H1 (cell line): ENCODE measurements around the gene DBH. TPM values are rescaled to one million over a fixed set of nuclear protein-coding genes. Genes with fewer than 3 reads are reported as not detected.

Experiments used
- CTCF ChIA-PET: fragments of 300-600 bp; sonication (Branson Sonifier 250); formaldehyde crosslinking; loops from one replicate; lab custom pipeline; 2021; ENCODE audit not compliant: partially characterized antibody; lab: Charles Lee
- POLR2A ChIA-PET: fragments of 300-600 bp; sonication (Branson Sonifier 250); formaldehyde crosslinking; loops from one replicate; lab custom pipeline; 2021; ENCODE audit warnings: inconsistent platforms; ENCODE audit not compliant: partially characterized antibody; lab: Charles Lee
- DNase-seq, 2 experiments: peaks; one replicate each; pipeline versions ENCODE4 v3.0.0 to v3.0.0-alpha.2; 2010 to 2022; ENCODE audit warnings: low spot score in 2 of 2, low read depth in 1 of 2, mixed read lengths in 1 of 2
- FAIRE-seq: peaks from 2 replicates; lab custom pipeline; 2011; peaks lifted over from hg19 to GRCh38; lab: Jason Lieb, UNC
- H2AFZ ChIP-seq: 2 replicates; pipeline ENCODE4 v1.8.1; 2012; ENCODE audit warnings: low read length, inconsistent platforms
- H2AK5ac ChIP-seq: 2 replicates; pipeline ENCODE4 v1.6.1; 2013; ENCODE audit warnings: low read depth, low read length
- H2BK120ac ChIP-seq: replicated peaks from 2 replicates; pipeline ENCODE3; 2013; ENCODE audit warnings: low read depth, low read length, inconsistent platforms
- H2BK12ac ChIP-seq: 2 replicates; pipeline ENCODE4 v1.6.1; 2013; ENCODE audit warnings: low read depth, low read length
- H2BK15ac ChIP-seq: 2 replicates; pipeline ENCODE4 v1.6.1; 2013; ENCODE audit warnings: low read length
- H2BK20ac ChIP-seq: 2 replicates; pipeline ENCODE4 v1.6.1; 2013; ENCODE audit warnings: low read length
- H2BK5ac ChIP-seq: 2 replicates; pipeline ENCODE4 v1.6.1; 2013; ENCODE audit warnings: low read depth, low read length
- H3K14ac ChIP-seq: 2 replicates; pipeline ENCODE4 v1.6.1; 2013; ENCODE audit warnings: inconsistent platforms; ENCODE audit not compliant: insufficient read length
- H3K18ac ChIP-seq: 2 replicates; pipeline ENCODE4 v1.6.1; 2013; ENCODE audit warnings: low read length; ENCODE audit errors: extremely low read depth
- H3K23ac ChIP-seq: 2 replicates; pipeline ENCODE4 v1.6.1; 2013; ENCODE audit warnings: inconsistent platforms; ENCODE audit not compliant: insufficient read length
- H3K23me2 ChIP-seq: 2 replicates; pipeline ENCODE4 v1.6.1; 2013; ENCODE audit warnings: low read depth, low read length
- H3K27ac ChIP-seq: 2 replicates; pipeline ENCODE4 v1.6.1; 2011; ENCODE audit warnings: low read depth, low read length, inconsistent platforms
- H3K27me3 ChIP-seq, 4 experiments: replicated peaks in 1 of 4; 1 replicate in 1 of 4; 2 replicates in 3 of 4; pipeline versions ENCODE4 v1.6.1 to v1.8.1; 2011 to 2013; ENCODE audit warnings: low read length in 3 of 4, mild to moderate bottlenecking in 3 of 4, inconsistent platforms in 2 of 4, mixed read lengths in 2 of 4, moderate library complexity in 1 of 4; ENCODE audit not compliant: control insufficient read depth in 3 of 4, insufficient read depth in 3 of 4; ENCODE audit errors: extremely low read depth in 1 of 4
- H3K36me3 ChIP-seq, 4 experiments: 2 replicates each; pipeline versions ENCODE4 v1.6.1 to v1.8.1; 2011 to 2013; ENCODE audit warnings: mild to moderate bottlenecking in 4 of 4, low read length in 3 of 4, moderate library complexity in 2 of 4, control low read depth in 1 of 4, inconsistent platforms in 1 of 4; ENCODE audit not compliant: insufficient read depth in 4 of 4, control insufficient read depth in 2 of 4
- H3K4ac ChIP-seq: replicated peaks from 2 replicates; pipeline ENCODE3; 2013; ENCODE audit warnings: low read length, low read depth, mixed read lengths, inconsistent platforms; ENCODE audit not compliant: insufficient read length
- H3K4me1 ChIP-seq, 4 experiments: replicated peaks in 1 of 4; 1 replicate in 1 of 4; 2 replicates in 3 of 4; pipeline versions ENCODE4 v1.6.1 to v1.8.1; 2011 to 2013; ENCODE audit warnings: low read length in 3 of 4, inconsistent platforms in 2 of 4, mixed read lengths in 1 of 4; ENCODE audit not compliant: insufficient read depth in 4 of 4, control insufficient read depth in 3 of 4
- H3K4me2 ChIP-seq, 2 experiments: 2 replicates each; pipeline versions ENCODE4 v1.6.1 to v1.8.1; 2011 to 2013; ENCODE audit warnings: low read depth in 2 of 2, low read length in 2 of 2, control low read depth in 1 of 2, inconsistent platforms in 1 of 2, mild to moderate bottlenecking in 1 of 2; ENCODE audit not compliant: insufficient read depth in 1 of 2
- H3K4me3 ChIP-seq, 4 experiments: fragments of 200-600, 300-600 bp in 1 of 4; sonication (generic), shearing (Covaris generic), sonication (Bioruptor Twin) in 1 of 4; 2 replicates each; pipeline versions ENCODE4 v1.5.1 to v1.8.1; 2011 to 2016; ENCODE audit warnings: low read length in 4 of 4, low read depth in 3 of 4, control low read depth in 2 of 4, inconsistent platforms in 2 of 4, mild to moderate bottlenecking in 2 of 4, mixed read lengths in 1 of 4, moderate library complexity in 1 of 4; ENCODE audit not compliant: insufficient read depth in 2 of 4; ENCODE audit errors: extremely low read depth in 1 of 4
- H3K56ac ChIP-seq: replicated peaks from 2 replicates; pipeline ENCODE3; 2013; ENCODE audit warnings: low read depth, mild to moderate bottlenecking, mixed read lengths, low read length, inconsistent platforms; ENCODE audit not compliant: insufficient read length
- H3K79me1 ChIP-seq: 2 replicates; pipeline ENCODE4 v1.6.1; 2013; ENCODE audit warnings: low read depth, low read length, control low read depth
- H3K79me2 ChIP-seq, 2 experiments: 2 replicates each; pipeline versions ENCODE4 v1.6.1 to v1.8.1; 2012 to 2013; ENCODE audit warnings: low read length in 2 of 2, mild to moderate bottlenecking in 2 of 2, inconsistent platforms in 1 of 2; ENCODE audit not compliant: insufficient read depth in 2 of 2, control insufficient read depth in 1 of 2
- H3K9ac ChIP-seq, 4 experiments: replicated peaks in 1 of 4; 1 replicate in 1 of 4; 2 replicates in 3 of 4; pipeline versions ENCODE4 v1.6.1 to v1.8.1; 2011 to 2013; ENCODE audit warnings: low read depth in 3 of 4, low read length in 3 of 4, control low read depth in 2 of 4, mild to moderate bottlenecking in 2 of 4, moderate library complexity in 2 of 4, inconsistent platforms in 1 of 4; ENCODE audit errors: extremely low read depth in 1 of 4
- H3K9me3 ChIP-seq, 2 experiments: 2 replicates each; pipeline versions ENCODE4 v1.6.1 to v1.8.1; 2012 to 2013; ENCODE audit warnings: mild to moderate bottlenecking in 2 of 2, moderate library complexity in 2 of 2, control low read depth in 1 of 2, inconsistent platforms in 1 of 2, low read depth in 1 of 2, low read length in 1 of 2, mixed read lengths in 1 of 2; ENCODE audit not compliant: insufficient read depth in 2 of 2
- H4K20me1 ChIP-seq, 2 experiments: replicated peaks in 1 of 2; 2 replicates each; pipeline versions ENCODE3 to v1.8.1; 2011 to 2013; ENCODE audit warnings: inconsistent platforms in 2 of 2, low read length in 2 of 2, mild to moderate bottlenecking in 1 of 2; ENCODE audit not compliant: insufficient read depth in 2 of 2, control insufficient read depth in 1 of 2
- H4K5ac ChIP-seq: 2 replicates; pipeline ENCODE4 v1.6.1; 2013; ENCODE audit warnings: low read length, low read depth, mixed read lengths, inconsistent platforms; ENCODE audit not compliant: insufficient read length
- H4K8ac ChIP-seq: 2 replicates; pipeline ENCODE4 v1.8.0; 2013; ENCODE audit warnings: mild to moderate bottlenecking, moderate library complexity, low read length, inconsistent platforms; ENCODE audit not compliant: insufficient read depth; ENCODE audit errors: extremely low read depth
- H4K91ac ChIP-seq: replicated peaks from 2 replicates; pipeline ENCODE3; 2013; ENCODE audit warnings: low read length, mixed read lengths, inconsistent platforms; ENCODE audit not compliant: insufficient read length
- EP300 ChIP-seq, 2 experiments: IDR thresholded peaks; 1 replicate in 1 of 2; 2 replicates in 1 of 2; pipeline ENCODE4 v1.6.1; 2011 to 2012; ENCODE audit warnings: low read depth in 2 of 2, low read length in 2 of 2, mild to moderate bottlenecking in 2 of 2, borderline replicate concordance in 1 of 2, inconsistent platforms in 1 of 2, moderate library complexity in 1 of 2
- FOSL1 ChIP-seq: IDR thresholded peaks from 2 replicates; pipeline ENCODE4 v1.6.1; 2011; ENCODE audit warnings: mild to moderate bottlenecking, low read depth, low read length, moderate library complexity; ENCODE audit not compliant: insufficient read depth
- GABPA ChIP-seq: IDR thresholded peaks from 2 replicates; pipeline ENCODE4 v1.6.1; 2011; ENCODE audit warnings: mild to moderate bottlenecking, low read length, moderate library complexity, borderline replicate concordance; ENCODE audit not compliant: insufficient read depth
- JUND ChIP-seq: IDR thresholded peaks from 2 replicates; pipeline ENCODE4 v1.6.1; 2011; ENCODE audit warnings: mild to moderate bottlenecking, improper control_type of control experiment, low read length
- POLR2A ChIP-seq, 2 experiments: IDR thresholded peaks; 1 replicate in 1 of 2; 2 replicates in 1 of 2; pipeline ENCODE4 v1.6.1; 2011; ENCODE audit warnings: low read depth in 2 of 2, low read length in 2 of 2, mild to moderate bottlenecking in 2 of 2; ENCODE audit errors: control extremely low read depth in 1 of 2
- RFX5 ChIP-seq: IDR thresholded peaks from 2 replicates; pipeline ENCODE4 v1.6.1; 2011; ENCODE audit warnings: low read depth, low read length, improper control_type of control experiment, borderline replicate concordance
- SP1 ChIP-seq: IDR thresholded peaks from 2 replicates; pipeline ENCODE4 v1.6.1; 2011; ENCODE audit warnings: low read depth, low read length
- TEAD4 ChIP-seq: IDR thresholded peaks from 2 replicates; pipeline ENCODE4 v1.6.1; 2012; ENCODE audit warnings: low read depth, low read length, inconsistent platforms, mixed read lengths
- WGBS, 2 experiments: shearing (Covaris generic) in 1 of 2; methylation state at CpG; one replicate each; pipeline versions ENCODE4 v1.1.6 to v1.1.7; 2013 to 2015; ENCODE audit warnings: low lambda C conversion rate in 2 of 2, mixed read lengths in 2 of 2, inconsistent platforms in 1 of 2, low coverage in 1 of 2, missing lambda C conversion rate in 1 of 2; ENCODE audit not compliant: insufficient replicate concordance in 2 of 2, insufficient coverage in 1 of 2, insufficient read length in 1 of 2; ENCODE audit errors: extremely low coverage in 1 of 2, missing lambda C conversion rate in 1 of 2; 5-methylcytosine and 5-hydroxymethylcytosine counted together
- polyA plus RNA-seq, 7 experiments: library from polyadenylated mRNA; depleted of rRNA in 3 of 7; stranded (reverse) in 5 of 7; unstranded in 2 of 7; fragments of >200 nt in 5 of 7; fragments of 200-250 nt in 2 of 7; gene quantifications; 1 replicate in 5 of 7; 2 replicates in 1 of 7; 4 replicates in 1 of 7; pipeline versions ENCODE4 v1.2.1 to v1.2.3, GENCODE V29; 2011 to 2013; ENCODE audit warnings: missing spikeins in 2 of 7, mixed read lengths in 2 of 7
- total RNA-seq: library from RNA; stranded (reverse); fragmentation: NEBNext Ultra II Directional; extraction: Animal tissue kit (Norgen Biotek cat#: 25700); gene quantifications from 2 replicates; pipeline ENCODE4 v1.2.1, GENCODE V29; 2021

The DBH gene
- total and polyA plus RNA-seq, 2 of the 8 experiments (the other 6 are each of a cell fraction or from before 2014, with no cell fraction given) = 0.18 TPM; not detected in 1

- no peaks in the 10 kb centered on the region for H3K79me1 ChIP-seq
- H3K27me3 ChIP-seq = peaks cover 0 to 4% (median 3%) of the 10 kb centered on the region in 4 experiments; a peak in 3 of 7 replicates
- POLR2A ChIA-PET = interaction anchor here (0.7 kb wide), 1 partner anchor 21 kb away, joined by 3 read pairs; no protein-coding TSS in a partner anchor
- no peak overlapping the region for H2AFZ ChIP-seq
- H3K14ac ChIP-seq = no peak overlapping the region
- H2BK12ac ChIP-seq = no peak overlapping the region
- no peak overlapping the region for H3K4ac ChIP-seq
- H3K9me3 ChIP-seq = no peaks in the 10 kb centered on the region
- H3K56ac ChIP-seq = no peak overlapping the region
- no peaks in the 10 kb centered on the region for H3K36me3 ChIP-seq
- no peak overlapping the region for H2BK20ac ChIP-seq
- no peak overlapping the region for H3K9ac ChIP-seq
- H2BK5ac ChIP-seq = no peak overlapping the region
- no peak overlapping the region for H4K91ac ChIP-seq
- H3K79me2 ChIP-seq = no peaks in the 10 kb centered on the region
- H2BK120ac ChIP-seq = no peak overlapping the region
- no peak overlapping the region for H2AK5ac ChIP-seq
- no peaks in the 10 kb centered on the region for H3K4me1 ChIP-seq
- CTCF ChIA-PET = interaction anchor here (1.0 to 1.9 kb wide), 5 partner anchors 14 to 94 kb away, joined by 3 to 6 read pairs (median 5); no protein-coding TSS in a partner anchor
- H3K23me2 ChIP-seq = no peaks in the 10 kb centered on the region
- no peak overlapping the region for H4K8ac ChIP-seq
- H3K27ac ChIP-seq = no peak overlapping the region
- no peak overlapping the region for H3K4me2 ChIP-seq
- H2BK15ac ChIP-seq = no peak overlapping the region
- no peak overlapping the region for H3K4me3 ChIP-seq
- WGBS, 2 experiments = 91% methylated on average over 13 of the region's 13 CpGs; no CpG with 5 or more reads in 1 of the 2 experiments
- FAIRE-seq (no peak), DNase-seq (no peak)
- no peaks in the 10 kb centered on the region for H4K20me1 ChIP-seq
- no peak overlapping the region for H3K23ac ChIP-seq
- no peak overlapping the region for H4K5ac ChIP-seq
- TF ChIP-seq FOSL1 = no peak
- no peak for TF ChIP-seq TEAD4
- TF ChIP-seq JUND = no peak
- TF ChIP-seq GABPA = no peak
- TF ChIP-seq RFX5 = no peak
- no peak for TF ChIP-seq EP300 (IDR thresholded peaks at IDR 0.05; ENCODE audit: borderline replicate concordance in 1 of 2, low read depth in 2 of 2, low read length in 2 of 2)
- TF ChIP-seq POLR2A (IDR thresholded peaks at IDR 0.05; ENCODE audit: control extremely low read depth in 1 of 2, low read depth in 2 of 2, low read length in 2 of 2) = no peak
- TF ChIP-seq SP1 = no peak
- TF ChIP-seq, all 59 proteins: peak for 0
- H3K18ac ChIP-seq = no peak overlapping the region
Measured at GRCh38 chr9:133616643-133617405, 19.3 kb upstream of the DBH start.
